Tibial nerve (tissue), 4 donors: ENCODE measurements around the gene GRP. TPM values are rescaled to one million over a fixed set of nuclear protein-coding genes. Genes with fewer than 3 reads are reported as not detected.
A peak's percentile ranks its signal among the peaks of the same experiment; 100 is the strongest.
"Not testable (repeated sequence)": the region's sequence is repeated elsewhere in the genome, so short reads cannot be mapped to it uniquely, and the experiment has no call there.

ENCODE experiments used
- DNase-seq, 2 donors: peaks; one replicate each; pipeline ENCODE4 v3.0.0-alpha.2; 2019; ENCODE audit warnings: low spot score in 2 of 2
- H3K27ac ChIP-seq, 4 donors: fragments of 200-600 bp; sonication (generic) in 3 of 4; one replicate each; pipeline ENCODE4 v1.5.1; 2017 to 2019; ENCODE audit warnings: mild to moderate bottlenecking in 1 of 4
- H3K27me3 ChIP-seq, 2 donors: fragments of 200-600 bp; sonication (generic) in 1 of 2; one replicate each; pipeline versions ENCODE4 v1.5.1 to v1.6.0; 2017 to 2019
- H3K36me3 ChIP-seq, 3 donors: fragments of 200-600 bp; sonication (generic); one replicate each; pipeline ENCODE4 v1.5.1; 2018 to 2019
- H3K4me1 ChIP-seq, 4 donors: fragments of 200-600 bp; sonication (generic) in 3 of 4; one replicate each; pipeline ENCODE4 v1.5.1; 2017 to 2019
- H3K4me3 ChIP-seq, 4 donors: fragments of 200-600 bp; sonication (generic) in 3 of 4; one replicate each; pipeline ENCODE4 v1.5.1; 2017 to 2019; ENCODE audit warnings: mild to moderate bottlenecking in 1 of 4, moderate library complexity in 1 of 4
- H3K9me3 ChIP-seq, 4 donors: fragments of 200-600 bp; sonication (generic) in 3 of 4; one replicate each; pipeline ENCODE4 v1.5.1; 2017 to 2019
- EP300 ChIP-seq, 2 donors: sonication (generic); formaldehyde crosslinking; IDR thresholded peaks; one replicate each; pipeline ENCODE4 v1.6.1; 2017; ENCODE audit warnings: antibody characterized with exemption in 2 of 2, mild to moderate bottlenecking in 1 of 2
- POLR2A ChIP-seq, 2 donors: fragments of 450-650 bp; IDR thresholded peaks; one replicate each; pipeline ENCODE4 v1.6.1; 2017; ENCODE audit warnings: antibody characterized with exemption in 2 of 2, mild to moderate bottlenecking in 2 of 2, moderate library complexity in 2 of 2
- WGBS, 2 donors: methylation state at CpG; one replicate each; pipeline ENCODE4 v1.1.5; 2018; 5-methylcytosine and 5-hydroxymethylcytosine counted together
- total RNA-seq, 4 donors: library from RNA; depleted of rRNA; stranded (reverse); fragments of >200 nt; gene quantifications; one replicate each; pipeline ENCODE4 v1.1.0, GENCODE V29; 2016
- TF ChIP-seq, protein P1 (sequence below), 5 experiments: fragments of 200-600 bp in 3 of 5; fragments of 450-650 bp in 2 of 5; sonication (generic) in 3 of 5; IDR thresholded peaks; one replicate each; pipeline ENCODE4 v1.5.1; 2016 to 2019; ENCODE audit warnings: antibody characterized with exemption in 5 of 5, mild to moderate bottlenecking in 3 of 5, moderate library complexity in 2 of 5

The GRP gene
- total RNA-seq, 4 donors from 2014 or later, result not detected

DNA sequence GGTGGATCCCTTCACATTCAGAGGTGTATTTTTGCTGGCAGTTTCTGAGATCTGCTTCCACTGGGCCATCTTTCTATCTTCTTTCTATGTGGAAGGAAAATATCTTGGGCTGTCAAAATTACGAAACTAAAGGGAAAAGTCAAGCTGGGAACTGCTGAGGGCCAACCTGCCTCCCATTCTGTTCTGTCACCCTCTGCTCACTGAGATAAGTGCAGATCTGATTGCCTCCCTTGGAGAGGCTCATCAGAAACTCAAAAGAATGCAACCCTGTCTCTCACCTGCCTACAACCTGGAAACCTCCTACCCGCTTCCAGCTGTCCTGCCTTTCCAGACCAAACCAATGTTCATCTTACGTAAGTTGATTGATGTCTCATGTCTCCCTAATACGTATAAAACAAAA, 26.8 kb downstream of the GRP start:
- DNase-seq, result no peak
- TF ChIP-seq, protein P1, sequence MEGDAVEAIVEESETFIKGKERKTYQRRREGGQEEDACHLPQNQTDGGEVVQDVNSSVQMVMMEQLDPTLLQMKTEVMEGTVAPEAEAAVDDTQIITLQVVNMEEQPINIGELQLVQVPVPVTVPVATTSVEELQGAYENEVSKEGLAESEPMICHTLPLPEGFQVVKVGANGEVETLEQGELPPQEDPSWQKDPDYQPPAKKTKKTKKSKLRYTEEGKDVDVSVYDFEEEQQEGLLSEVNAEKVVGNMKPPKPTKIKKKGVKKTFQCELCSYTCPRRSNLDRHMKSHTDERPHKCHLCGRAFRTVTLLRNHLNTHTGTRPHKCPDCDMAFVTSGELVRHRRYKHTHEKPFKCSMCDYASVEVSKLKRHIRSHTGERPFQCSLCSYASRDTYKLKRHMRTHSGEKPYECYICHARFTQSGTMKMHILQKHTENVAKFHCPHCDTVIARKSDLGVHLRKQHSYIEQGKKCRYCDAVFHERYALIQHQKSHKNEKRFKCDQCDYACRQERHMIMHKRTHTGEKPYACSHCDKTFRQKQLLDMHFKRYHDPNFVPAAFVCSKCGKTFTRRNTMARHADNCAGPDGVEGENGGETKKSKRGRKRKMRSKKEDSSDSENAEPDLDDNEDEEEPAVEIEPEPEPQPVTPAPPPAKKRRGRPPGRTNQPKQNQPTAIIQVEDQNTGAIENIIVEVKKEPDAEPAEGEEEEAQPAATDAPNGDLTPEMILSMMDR (IDR thresholded peaks at IDR 0.05), result no peak
- TF ChIP-seq EP300 (IDR thresholded peaks at IDR 0.05), result no peak
- no peak for TF ChIP-seq POLR2A (IDR thresholded peaks at IDR 0.05)
- WGBS, 2 donors, result 62 to 69% methylated on average over 4 of the region's 4 CpGs
- H3K36me3 ChIP-seq, result no peaks in the 10 kb centered on the region
- H3K4me3 ChIP-seq, result no peak overlapping the region
- no peaks in the 10 kb centered on the region for H3K4me1 ChIP-seq
- no peak overlapping the region for H3K27ac ChIP-seq
- peaks cover 0 to 8% of the 10 kb centered on the region in 2 donors for H3K27me3 ChIP-seq
- H3K9me3 ChIP-seq, result no peaks in the 10 kb centered on the region

DNA sequence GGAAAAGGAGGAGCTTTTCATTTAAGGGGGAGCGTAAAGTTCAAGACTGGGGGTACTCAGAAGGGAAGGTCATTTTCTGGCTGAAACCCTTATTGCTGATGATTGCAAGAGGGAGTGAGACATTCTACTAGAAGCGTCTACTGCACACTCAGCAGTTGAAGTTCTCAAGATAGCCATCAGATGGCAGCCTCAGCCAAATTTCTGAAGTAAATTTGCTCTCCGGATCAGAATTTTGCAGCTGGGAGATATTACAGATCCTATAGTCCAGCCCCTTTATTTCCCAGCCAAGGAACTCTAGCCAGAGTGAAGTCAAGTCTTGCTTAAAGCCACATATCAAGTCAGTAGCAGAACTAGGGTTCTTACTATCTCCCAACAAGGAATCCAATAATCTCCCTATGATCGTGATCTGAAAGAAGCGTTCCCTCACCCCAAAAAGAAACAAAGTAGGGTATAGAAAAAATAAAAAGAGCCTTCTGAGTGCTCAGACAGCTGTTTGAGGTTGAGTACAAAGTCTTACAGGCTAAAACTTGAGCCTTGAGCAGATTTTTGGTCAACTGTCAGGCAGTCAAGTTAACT, 29.3 kb downstream of the GRP start:
- no peak overlapping the region for H3K27ac ChIP-seq
- no peaks in the 10 kb centered on the region for H3K4me1 ChIP-seq
- peaks cover 0 to 8% of the 10 kb centered on the region in 2 donors for H3K27me3 ChIP-seq
- TF ChIP-seq, protein P1 (IDR thresholded peaks at IDR 0.05), result peak; percentile 49 to 70 (median 55)
- TF ChIP-seq POLR2A (IDR thresholded peaks at IDR 0.05), result no peak
- no peaks in the 10 kb centered on the region for H3K9me3 ChIP-seq
- peak in 1 of 2 donors; percentile 41 for DNase-seq
- H3K4me3 ChIP-seq, result no peak overlapping the region
- 16 to 26% methylated on average over 5 of the region's 5 CpGs for WGBS, 2 donors
- no peaks in the 10 kb centered on the region for H3K36me3 ChIP-seq

DNA sequence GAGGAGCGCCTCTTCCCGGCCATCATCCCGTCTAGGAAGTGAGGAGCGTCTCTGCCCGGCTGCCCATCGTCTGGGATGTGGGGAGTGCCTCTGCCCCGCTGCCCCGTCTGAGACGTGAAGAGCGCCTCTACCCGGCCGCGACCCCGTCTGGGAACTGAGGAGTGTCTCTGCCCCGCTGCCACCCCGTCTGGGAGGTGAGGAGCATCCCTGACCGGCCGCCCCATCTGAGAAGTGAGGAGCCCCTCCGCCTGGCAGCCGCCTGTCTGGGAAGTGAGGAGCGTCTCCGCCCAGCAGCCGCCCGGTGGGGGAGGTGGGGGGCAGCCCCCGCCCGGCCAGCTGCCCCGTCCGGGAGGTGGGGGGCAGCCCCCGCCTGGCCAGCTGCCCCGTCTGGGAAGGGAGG, 35.5 kb downstream of the GRP start:
- not testable (repeated sequence) for H3K4me1 ChIP-seq, H3K36me3 ChIP-seq, DNase-seq, H3K27me3 ChIP-seq, H3K4me3 ChIP-seq, H3K27ac ChIP-seq
- H3K9me3 ChIP-seq, result peaks cover 0 to 14% (median 0%) of the 10 kb centered on the region in 4 donors
- 85 to 92% methylated on average over 2 to 23 of the region's 30 CpGs for WGBS, 2 donors

DNA sequence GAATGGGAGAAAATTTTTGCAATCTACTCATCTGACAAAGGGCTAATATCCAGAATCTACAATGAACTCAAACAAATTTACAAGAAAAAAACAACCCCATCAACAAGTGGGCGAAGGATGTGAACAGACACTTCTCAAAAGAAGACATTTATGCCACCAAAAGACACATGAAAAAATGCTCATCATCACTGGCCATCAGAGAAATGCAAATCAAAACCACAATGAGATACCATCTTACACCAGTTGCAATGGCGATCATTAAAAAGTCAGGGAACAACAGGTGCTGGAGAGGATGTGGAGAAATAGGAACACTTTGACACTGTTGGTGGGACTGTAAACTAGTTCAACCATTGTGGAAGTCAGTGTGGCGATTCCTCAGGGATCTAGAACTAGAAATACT, 41.9 kb downstream of the GRP start:
- 87% methylated on average over 3 of the region's 3 CpGs for WGBS, 2 donors
- H3K4me3 ChIP-seq, result not testable (repeated sequence)
- peaks cover 0 to 52% of the 10 kb centered on the region in 2 donors for H3K27me3 ChIP-seq

DNA sequence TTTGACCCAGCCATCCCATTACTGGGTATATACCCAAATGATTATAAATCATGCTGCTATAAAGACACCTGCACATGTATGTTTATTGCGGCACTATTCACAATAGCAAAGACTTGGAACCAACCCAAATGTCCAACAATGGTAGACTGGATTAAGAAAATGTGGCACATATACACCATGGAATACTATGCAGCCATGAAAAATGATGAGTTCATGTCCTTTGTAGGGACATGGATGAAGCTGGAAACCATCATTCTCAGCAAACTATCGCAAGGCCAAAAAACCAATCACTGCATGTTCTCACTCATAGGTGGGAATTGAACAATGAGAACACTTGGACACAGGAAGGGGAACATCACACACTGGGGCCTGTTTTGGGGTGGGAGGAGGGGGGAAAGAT, 42.3 kb downstream of the GRP start:
- H3K27me3 ChIP-seq, result peaks cover 0 to 52% of the 10 kb centered on the region in 2 donors
- not testable (repeated sequence) for H3K27ac ChIP-seq, H3K36me3 ChIP-seq, DNase-seq, H3K4me3 ChIP-seq
- peaks cover 0 to 17% (median 0%) of the 10 kb centered on the region in 4 donors for H3K4me1 ChIP-seq
- H3K9me3 ChIP-seq, result peaks cover 0 to 10% (median 0%) of the 10 kb centered on the region in 4 donors
- 87 to 95% methylated on average over 2 of the region's 2 CpGs for WGBS, 2 donors

More for the DNA sequence above, 41.9 kb downstream of the GRP start:
- H3K36me3 ChIP-seq, DNase-seq, H3K27ac ChIP-seq: not testable (repeated sequence)
- Histone ChIP-seq H3K4me1 (peaks cover 0 to 13% (median 0%) of the 10 kb centered on the region in 4 donors), H3K9me3 (peaks cover 0 to 14% (median 0%) of the 10 kb centered on the region in 4 donors)

DNA sequence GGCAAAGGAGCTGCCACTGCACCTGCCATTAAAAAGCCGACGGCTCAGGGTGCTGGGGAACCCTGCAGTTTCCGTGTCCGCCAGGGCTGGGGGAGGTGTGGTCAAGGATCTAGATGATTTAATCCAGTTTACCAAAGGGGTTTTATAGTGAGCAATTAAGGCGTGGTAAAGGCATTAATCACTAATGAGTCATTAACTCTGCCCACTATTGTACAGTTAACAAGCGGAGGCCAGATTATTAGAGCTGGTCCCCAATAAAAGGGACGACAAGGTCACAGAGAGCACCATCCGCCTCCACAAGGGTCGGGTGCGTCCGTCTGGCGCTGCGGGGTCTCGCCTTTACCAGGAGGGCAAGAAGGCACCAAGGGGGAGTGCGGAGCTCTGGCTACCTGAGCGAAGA, 43.7 kb downstream of the GRP start:
- H3K36me3 ChIP-seq, result no peaks in the 10 kb centered on the region
- H3K9me3 ChIP-seq, result peaks cover 0 to 7% (median 0%) of the 10 kb centered on the region in 4 donors
- DNase-seq, result no peak
- H3K4me1 ChIP-seq, result peaks cover 0 to 31% (median 2%) of the 10 kb centered on the region in 4 donors
- H3K4me3 ChIP-seq, result no peak overlapping the region
- peaks cover 0 to 66% of the 10 kb centered on the region in 2 donors for H3K27me3 ChIP-seq
- H3K27ac ChIP-seq, result no peak overlapping the region
- TF ChIP-seq POLR2A (IDR thresholded peaks at IDR 0.05) (no peak), EP300 (IDR thresholded peaks at IDR 0.05) (no peak)
- TF ChIP-seq, protein P1 (IDR thresholded peaks at IDR 0.05), result no peak
- WGBS, 2 donors, result 5 to 6% methylated on average over 16 of the region's 16 CpGs
